Stimulated activated CD8-positive, alpha-beta memory T cell treated with anti-CD3 and anti-CD28 coated beads, Interleukin-15, amount 100 ng/mL, for 1 hour (primary cell): Measurements from ENCODE around the gene RBPMS2.
"Not testable (repeated sequence)": the region's sequence is repeated elsewhere in the genome, so short reads cannot be mapped to it uniquely, and the experiment has no call there.

Experiments used
- DNase-seq: peaks from one replicate; pipeline ENCODE4 v3.0.0-alpha.2; 2020; ENCODE audit warnings: low read depth

The RBPMS2 gene

DNA sequence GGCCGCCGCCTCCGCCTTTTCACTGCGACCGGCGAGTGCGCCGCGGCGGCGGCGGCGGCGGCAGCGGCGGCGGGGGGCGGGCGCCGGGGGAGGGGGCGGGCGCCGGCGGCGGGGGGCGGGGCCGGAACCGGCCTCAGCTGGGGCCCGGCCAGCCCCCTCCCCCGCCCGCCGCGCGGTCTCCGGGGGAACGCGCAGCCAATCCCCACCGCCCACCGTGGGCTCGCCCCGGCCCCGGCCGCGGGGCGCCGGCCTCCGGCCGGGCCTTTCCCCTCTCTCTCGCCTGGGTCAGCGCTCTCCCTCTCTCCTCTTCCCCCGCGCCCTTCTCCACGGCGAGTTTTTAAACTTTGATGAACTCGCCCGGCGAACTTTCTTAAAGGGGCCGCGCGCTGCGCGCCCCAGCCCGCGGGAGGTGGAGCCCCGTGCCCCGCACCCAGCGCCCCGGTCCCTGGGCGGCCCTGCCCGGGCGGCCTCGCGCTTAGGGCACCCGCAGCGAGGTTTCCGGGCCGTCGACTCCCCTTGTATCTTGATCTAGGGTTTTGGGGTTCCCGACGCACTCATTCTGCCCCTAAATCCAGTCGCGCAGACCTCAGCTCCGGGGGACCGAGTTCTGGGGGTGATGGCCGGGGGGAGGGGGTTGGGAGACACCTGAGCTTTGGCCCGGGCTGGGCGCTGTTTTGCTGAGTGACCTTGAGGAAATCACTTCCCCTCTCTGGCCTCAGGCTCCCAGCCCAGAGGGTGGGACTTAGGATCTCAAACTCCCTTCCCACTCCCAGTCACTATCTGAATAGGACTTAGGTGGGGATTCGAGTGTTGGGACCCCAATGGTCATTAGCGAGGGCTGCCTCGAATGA, at the start of gene RBPMS2:
TSS of gene RBPMS2 (minus strand) at position 39 of the 851 bp plus-strand sequence. CDS start 270 bp downstream, outside the sequence.
- DNase-seq = no peak

- no peak for DNase-seq
Measured at GRCh38 chr15:64824929-64825430, 49.6 kb upstream of the RBPMS2 start.

DNA sequence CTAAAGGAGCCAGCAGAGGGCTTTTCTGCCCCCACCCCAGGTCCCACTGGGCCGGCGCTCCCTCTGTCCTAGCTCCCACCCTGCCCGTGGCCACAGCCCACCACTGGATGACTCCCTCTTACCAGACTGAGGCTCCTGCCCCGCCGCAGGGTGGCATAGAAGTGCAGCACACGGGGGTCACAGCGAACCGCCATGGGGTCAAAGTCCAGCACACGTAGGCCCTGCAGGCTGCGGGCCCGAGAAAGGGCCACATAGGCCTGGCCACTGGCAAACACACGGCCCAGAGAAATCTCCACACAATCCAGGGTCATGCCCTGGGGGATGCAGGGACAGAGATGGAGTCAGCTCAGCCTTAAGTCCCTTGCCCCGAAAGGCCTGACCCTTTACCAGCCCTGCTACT, 41.1 kb upstream of the RBPMS2 start:
- DNase-seq = no peak

DNA sequence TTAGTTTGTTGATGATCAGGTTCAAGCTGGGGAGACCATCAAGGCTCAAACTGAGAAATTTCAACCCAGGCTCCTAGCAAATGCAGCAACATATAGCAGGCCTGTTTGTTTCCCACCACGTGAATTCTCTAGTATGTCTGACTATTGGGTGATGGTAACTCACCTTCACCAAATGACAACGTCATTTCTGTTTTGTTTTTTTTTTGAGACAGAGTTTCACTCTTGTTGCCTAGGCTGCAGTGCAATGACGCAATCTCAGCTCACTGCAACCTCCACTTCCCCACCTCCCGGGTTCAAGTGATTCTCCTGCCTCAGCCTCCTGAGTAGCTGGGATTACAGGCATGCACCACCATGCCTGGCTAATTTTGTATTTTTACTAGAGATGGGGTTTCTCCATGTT, 39.6 kb upstream of the RBPMS2 start:
- not testable (repeated sequence) for DNase-seq

DNA sequence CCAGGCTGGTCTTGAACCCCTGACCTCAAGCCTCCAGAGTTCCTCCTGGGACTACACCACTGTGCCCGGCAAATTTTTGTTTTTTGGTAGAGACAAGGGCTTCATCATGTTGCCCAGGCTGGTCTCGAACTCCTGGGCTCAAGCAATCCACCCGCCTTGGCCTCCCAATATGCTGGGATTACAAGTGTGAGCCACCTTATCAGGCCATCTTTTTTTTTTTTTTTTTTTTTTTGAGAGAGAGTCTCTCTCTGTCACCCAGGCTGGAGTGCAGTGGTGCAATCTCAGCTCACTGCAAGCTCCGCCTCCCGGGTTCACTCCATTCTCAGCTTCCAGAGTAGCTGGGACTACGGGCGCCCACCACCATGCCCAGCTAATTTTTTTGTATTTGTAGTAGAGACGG, 38.9 kb upstream of the RBPMS2 start:
- not testable (repeated sequence) for DNase-seq

DNA sequence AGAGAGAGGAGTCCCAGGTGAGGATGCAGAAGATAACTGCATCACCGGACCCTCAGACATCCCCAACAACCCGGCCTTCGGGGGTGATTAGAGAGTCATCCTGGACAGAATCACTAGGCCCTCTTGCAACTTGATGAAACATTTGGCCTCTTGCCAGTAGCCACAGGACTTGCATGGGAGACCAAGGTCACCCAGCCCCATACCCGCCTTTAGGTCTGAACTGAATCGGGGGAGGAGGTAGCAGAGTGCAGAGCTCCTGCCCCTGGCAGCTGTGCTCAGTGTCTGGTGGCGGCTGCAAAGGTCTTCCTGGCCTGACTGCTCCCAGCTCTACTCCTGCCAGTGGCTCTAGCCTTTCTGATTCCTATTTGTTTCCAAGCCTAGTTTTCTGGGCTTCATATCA, 37.7 kb upstream of the RBPMS2 start:
- DNase-seq = no peak

DNA sequence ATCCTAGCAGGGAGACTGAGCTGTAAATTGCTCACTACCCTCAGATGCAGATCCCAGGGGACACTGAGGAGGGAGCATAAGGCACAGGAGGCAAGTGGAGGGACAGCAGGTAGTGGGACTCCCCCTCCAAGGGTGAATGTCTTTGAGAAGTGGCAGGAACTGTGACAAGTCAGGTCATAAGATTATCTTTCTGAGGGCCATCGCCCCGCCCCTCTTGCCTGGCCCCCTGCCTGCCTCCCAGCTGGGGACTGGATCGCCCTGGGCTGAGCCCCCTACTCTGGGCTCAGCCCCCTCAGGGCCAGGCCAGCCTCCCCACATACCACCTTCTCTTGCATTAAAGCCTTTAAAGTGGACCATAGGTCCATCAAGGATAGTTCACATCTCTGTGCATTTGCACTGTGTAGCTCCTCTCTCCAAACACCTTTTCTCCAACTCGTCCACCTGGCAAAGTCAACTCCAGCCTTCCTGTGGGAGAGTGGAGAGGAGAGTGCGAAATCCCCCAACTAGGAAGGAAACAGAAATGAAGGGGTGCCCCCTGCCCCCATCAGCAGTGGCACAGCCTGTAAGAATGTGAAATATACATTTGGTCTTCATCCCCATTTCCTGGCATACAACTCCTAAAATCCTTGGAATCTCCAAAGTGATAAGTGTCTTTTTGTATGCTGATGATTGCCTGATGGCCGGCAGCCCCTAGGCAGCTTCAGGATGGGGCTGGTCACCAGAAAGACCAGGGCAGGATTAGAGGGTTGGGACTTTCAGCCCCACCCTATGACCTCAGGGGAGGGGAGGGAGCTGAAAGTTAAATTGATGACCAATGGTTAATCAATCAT, 35.3 kb upstream of the RBPMS2 start:
- DNase-seq = no peak

DNA sequence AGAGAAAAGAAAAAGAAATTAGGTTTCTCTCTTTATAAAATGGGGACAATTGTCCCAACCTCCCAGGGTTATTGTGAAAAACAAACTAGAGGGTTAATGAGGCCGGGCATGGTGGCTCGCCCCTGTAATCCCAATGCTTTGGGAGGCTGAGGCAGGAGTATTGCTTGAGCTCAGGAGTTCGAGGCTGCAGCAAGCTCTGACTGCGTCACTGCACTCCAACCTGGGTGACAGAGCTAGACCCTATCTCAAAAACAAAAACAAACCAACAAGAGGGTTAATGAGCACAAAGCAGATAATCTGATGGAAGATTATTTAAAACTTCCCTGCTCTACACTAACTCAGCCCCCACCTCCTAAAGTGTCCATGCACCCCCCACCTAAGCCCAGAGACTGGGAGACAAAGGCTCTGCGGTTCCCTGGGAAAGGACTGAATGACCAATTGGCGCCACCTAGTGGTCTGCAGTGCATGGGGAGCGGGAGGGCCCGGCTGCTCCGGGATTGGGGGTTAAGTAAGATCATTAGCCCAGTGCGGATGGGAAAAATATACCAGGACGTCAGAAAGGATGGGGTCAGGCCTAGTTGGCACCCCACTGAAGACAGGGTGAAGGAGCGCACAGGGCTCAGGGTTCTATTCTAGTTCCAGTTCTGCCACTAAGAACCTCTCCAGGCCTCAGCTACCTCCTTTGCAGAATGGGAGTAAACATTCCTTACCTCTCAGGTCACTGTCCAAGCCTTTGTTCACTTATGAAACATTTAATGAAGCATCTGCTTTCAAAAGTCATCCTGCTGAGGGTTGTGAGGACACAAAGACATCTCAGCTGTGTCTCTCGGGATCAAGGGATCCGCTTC, 34.5 kb upstream of the RBPMS2 start:
- peak; percentile 54 for DNase-seq

GRCh38 chr15:64808785-64809453, 33.5 kb upstream of the RBPMS2 start:
- no peak for DNase-seq

DNA sequence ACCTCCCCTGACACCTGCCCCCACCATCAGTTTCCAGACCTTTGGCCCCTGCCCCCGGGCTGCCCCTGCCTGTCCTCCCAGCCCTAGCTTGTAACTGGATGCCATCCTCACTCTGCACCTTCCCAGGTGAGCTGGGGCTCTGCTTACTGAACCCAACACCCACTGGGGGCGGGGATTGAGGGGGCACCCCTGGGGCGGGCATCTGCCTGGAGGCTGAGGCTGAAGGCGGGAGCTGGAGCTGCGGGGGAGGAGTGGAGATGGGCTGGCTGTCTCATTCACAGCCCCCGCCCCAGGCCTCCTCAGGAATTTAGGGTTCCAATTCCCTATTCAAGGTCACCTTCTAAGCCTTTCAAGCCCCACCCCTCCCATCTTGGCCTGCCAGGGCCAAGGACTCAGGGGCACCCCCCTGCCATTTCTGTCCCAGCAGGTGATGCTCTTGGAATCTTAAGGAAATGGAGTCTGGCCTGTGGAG, 32.4 kb upstream of the RBPMS2 start:
- DNase-seq = no peak

GRCh38 chr15:64807051-64807749, 31.8 kb upstream of the RBPMS2 start:
- DNase-seq = no peak

DNA sequence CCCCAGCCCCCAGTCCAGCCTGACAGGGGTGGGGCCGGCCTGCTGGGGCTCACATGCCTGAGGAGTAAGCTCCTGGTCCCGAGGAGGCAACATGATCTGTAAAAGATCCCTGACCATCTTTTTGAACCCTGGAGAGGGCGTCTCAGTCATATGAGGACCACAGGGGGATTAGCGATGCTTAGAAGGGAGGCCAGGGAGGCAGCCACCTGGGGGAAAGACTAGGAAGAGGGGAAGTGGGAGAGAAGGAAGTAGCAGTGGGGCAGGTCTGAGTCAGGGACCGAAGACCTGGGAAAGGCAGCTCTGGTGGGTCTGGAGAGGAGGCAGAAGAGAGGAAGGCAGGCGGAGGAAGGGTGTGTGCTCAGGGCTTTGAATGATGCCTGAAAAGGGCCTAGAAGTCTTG, 31.1 kb upstream of the RBPMS2 start:
- DNase-seq = no peak

GRCh38 chr15:64804619-64805018, 29.2 kb upstream of the RBPMS2 start:
- DNase-seq = no peak

DNA sequence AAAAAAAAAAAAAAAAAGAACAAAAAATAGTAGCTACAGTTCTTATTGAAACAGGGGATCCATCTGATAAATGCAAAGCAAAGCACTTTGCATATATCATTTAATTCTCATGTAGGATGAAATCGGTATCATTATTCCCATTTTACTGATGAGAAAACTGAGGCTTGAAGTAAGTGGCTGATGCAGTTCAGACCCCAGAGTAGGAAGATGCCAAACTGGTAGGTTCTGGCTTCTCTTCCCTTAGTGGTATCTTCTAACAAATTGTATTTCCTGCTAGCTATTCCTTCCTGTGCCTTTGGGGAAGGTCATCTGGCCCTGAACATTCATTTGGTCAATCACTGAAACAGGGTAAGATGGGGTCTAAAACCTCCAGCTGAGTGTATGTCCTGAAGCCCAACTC, 28.1 kb upstream of the RBPMS2 start:
- no peak for DNase-seq

DNA sequence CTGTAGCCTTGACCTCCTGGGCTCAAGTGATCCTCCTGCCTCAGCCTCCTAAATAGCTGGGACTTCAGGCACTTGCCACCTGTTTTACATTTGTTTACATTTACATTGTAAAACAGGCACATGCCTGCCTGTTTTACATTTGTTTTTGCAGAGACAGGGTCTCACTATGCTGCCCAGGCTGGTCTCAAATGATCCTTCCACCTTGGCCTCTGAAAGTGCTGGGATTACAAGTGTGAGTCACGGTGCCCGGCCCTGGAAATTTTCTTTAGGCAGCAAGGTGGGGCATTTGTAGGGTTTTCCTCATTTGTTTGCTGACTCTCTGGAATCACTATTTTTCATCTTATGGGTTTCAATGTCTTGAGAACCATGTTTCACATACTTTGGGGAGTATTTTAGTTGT, 25.1 kb upstream of the RBPMS2 start:
- DNase-seq = no peak

- not testable (repeated sequence) for DNase-seq
Measured at GRCh38 chr15:64798905-64799304, 23.5 kb upstream of the RBPMS2 start.

DNA sequence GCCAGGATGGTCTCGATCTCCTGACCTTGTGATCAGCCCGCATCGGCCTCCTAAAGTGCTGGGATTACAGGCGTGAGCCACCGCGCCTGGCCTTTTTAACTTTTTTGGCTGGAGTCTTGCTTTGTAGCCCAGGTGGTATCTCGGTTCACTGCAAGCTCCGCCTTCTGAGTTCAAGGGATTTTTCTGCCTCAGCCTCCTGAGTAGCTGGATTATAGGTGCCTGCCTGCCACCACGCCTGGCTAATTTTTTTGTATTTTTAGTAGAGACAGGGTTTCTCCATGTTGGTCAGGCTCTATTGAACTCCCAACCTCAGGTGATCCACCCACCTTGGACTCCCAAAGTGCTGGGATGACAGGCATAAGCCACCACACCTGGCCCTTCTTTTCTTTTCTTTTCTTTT, 20.5 kb upstream of the RBPMS2 start:
- not testable (repeated sequence) for DNase-seq

- DNase-seq = not testable (repeated sequence)
Measured at GRCh38 chr15:64795299-64795698, 19.9 kb upstream of the RBPMS2 start.

- DNase-seq = no peak
Measured at GRCh38 chr15:64792282-64792681, 16.9 kb upstream of the RBPMS2 start.

DNA sequence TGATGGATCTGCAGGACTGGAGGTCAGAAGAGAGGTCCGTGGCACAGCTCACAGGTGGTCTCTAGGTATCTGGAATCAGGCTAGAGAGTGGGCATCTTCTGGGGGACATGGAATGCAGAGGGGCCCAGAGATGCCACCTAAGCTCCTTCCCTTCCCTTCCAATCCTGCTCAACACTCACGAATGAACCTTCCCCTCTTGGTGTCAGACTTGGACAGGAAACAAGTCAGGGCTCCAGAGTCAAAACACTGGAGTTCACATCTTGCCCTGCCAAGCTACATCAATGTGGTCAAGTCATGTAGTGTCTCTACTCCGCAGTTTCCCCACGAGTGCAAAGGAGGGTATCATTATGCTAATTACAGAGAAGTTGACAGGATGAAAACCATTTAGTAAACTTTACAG, 16.0 kb upstream of the RBPMS2 start:
- DNase-seq = no peak

DNA sequence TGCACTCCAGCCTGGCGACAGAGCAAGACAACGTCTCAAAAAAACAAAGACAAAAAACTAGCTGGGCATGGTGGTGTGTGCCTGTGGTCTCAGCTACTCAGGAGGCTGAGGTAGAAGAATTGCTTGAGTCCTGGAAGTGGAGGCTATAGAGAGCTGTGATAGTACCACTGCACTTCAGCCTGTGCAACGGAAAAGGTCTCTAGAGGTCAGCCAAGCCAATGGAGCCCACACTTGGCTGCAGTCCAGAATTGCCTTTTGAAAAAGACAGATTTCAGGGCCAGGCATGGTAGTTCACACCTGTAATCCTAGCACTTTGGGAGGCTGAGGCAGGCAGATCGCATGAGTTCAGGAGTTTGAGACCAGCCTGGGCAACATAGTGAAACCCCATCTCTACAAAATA, 8.4 kb upstream of the RBPMS2 start:
- no peak for DNase-seq
